HCT116 (cell line): ENCODE results near the gene CNTN4. TPM values are rescaled to one million over a fixed set of nuclear protein-coding genes. Genes with fewer than 3 reads are reported as not detected.

Experiments used
- ATAC-seq: fragments of 200-7000 bp; cut with Tn5 transposase; 2 replicates; pipeline ENCODE4 v1.9.1; 2020; ENCODE audit warnings: mild to moderate bottlenecking, moderate library complexity
- BruUV-seq: library from RNA; stranded (reverse); fragments of 400-500 nt; replicated peaks from 2 replicates; lab custom pipeline; 2021; lab: Mats Ljungman, UMichigan
- CTCF ChIA-PET: fragments of 300-600 bp; sonication (Branson Sonifier 250); formaldehyde crosslinking; loops from one replicate; lab custom pipeline; 2021; ENCODE audit warnings: antibody characterized with exemption; lab: Charles Lee
- POLR2A ChIA-PET: fragments of 300-600, 350-600 bp; sonication (Branson Sonifier 250); formaldehyde crosslinking; loops from one replicate; lab custom pipeline; 2021; ENCODE audit warnings: antibody characterized with exemption; lab: Charles Lee
- RAD21 ChIA-PET, 2 experiments: fragments of 300-600 bp; sonication (Branson Sonifier 250); formaldehyde crosslinking; loops; one replicate each; lab custom pipeline; 2023; ENCODE audit warnings: low total read pairs in 2 of 2; ENCODE audit not compliant: uncharacterized antibody in 2 of 2, unreplicated experiment in 2 of 2, low non-redundant PET in 1 of 2; lab: Charles Lee
- DNase-seq: peaks from one replicate; pipeline ENCODE4 v3.0.0-alpha.2; 2010; ENCODE audit warnings: low read depth, low spot score
- H2AFZ ChIP-seq: fragments of 200-600 bp; shearing (Covaris generic), sonication (generic); 2 replicates; pipeline ENCODE4 v1.6.1; 2017; ENCODE audit warnings: low read depth, mixed run types, mixed read lengths, antibody characterized with exemption, low read length; ENCODE audit not compliant: poor library complexity, severe bottlenecking
- H3K27ac ChIP-seq: 2 replicates; pipeline ENCODE4 v1.5.1; 2012; ENCODE audit warnings: low read depth, low read length
- H3K27me3 ChIP-seq: fragments of 200-600 bp; sonication (generic); 2 replicates; pipeline ENCODE4 v1.6.1; 2016; ENCODE audit warnings: mixed run types, low read length, mixed read lengths; ENCODE audit not compliant: insufficient read depth
- H3K36me3 ChIP-seq, 2 experiments: fragments of 200-500 bp in 1 of 2; fragments of 200-600 bp in 1 of 2; sonication (Bioruptor generic) in 1 of 2; sonication (generic) in 1 of 2; 2 replicates each; pipeline versions ENCODE4 v1.5.1 to v1.6.1; 2014 to 2016; ENCODE audit warnings: low read length in 2 of 2, inconsistent platforms in 1 of 2, mixed read lengths in 1 of 2, mixed run types in 1 of 2; ENCODE audit not compliant: insufficient read depth in 2 of 2, control insufficient read depth in 1 of 2
- H3K4me1 ChIP-seq, 2 experiments: fragments of 200-600 bp in 1 of 2; sonication (generic) in 1 of 2; 2 replicates each; pipeline versions ENCODE4 v1.5.1 to v1.6.1; 2012 to 2017; ENCODE audit warnings: low read length in 2 of 2, inconsistent platforms in 1 of 2, mild to moderate bottlenecking in 1 of 2, mixed read lengths in 1 of 2, mixed run types in 1 of 2, moderate library complexity in 1 of 2; ENCODE audit not compliant: insufficient read depth in 2 of 2, control insufficient read depth in 1 of 2
- H3K4me2 ChIP-seq: fragments of 200-600 bp; sonication (generic); 2 replicates; pipeline ENCODE4 v1.6.1; 2017; ENCODE audit warnings: mixed run types, low read length, mixed read lengths
- H3K4me3 ChIP-seq, 2 experiments: fragments of 200-600 bp in 1 of 2; sonication (generic) in 1 of 2; replicated peaks in 1 of 2; 2 replicates each; pipeline ENCODE4 v1.5.1; 2011 to 2016; ENCODE audit warnings: low read length in 2 of 2, control low read depth in 1 of 2, low read depth in 1 of 2, mild to moderate bottlenecking in 1 of 2, mixed read lengths in 1 of 2, mixed run types in 1 of 2
- H3K79me2 ChIP-seq: fragments of 200-600 bp; sonication (generic); 2 replicates; pipeline ENCODE4 v1.6.1; 2017; ENCODE audit warnings: mild to moderate bottlenecking, mixed run types, low read length, moderate library complexity, mixed read lengths; ENCODE audit not compliant: insufficient read depth
- H3K9ac ChIP-seq: fragments of 200-600 bp; sonication (generic); 2 replicates; pipeline ENCODE4 v1.6.1; 2016; ENCODE audit warnings: low read length, mixed read lengths
- H3K9me2 ChIP-seq: fragments of 200-600 bp; sonication (generic), shearing (Covaris generic); 2 replicates; pipeline ENCODE4 v1.6.1; 2017; ENCODE audit warnings: mixed run types, mild to moderate bottlenecking, moderate library complexity; ENCODE audit not compliant: insufficient read depth
- H3K9me3 ChIP-seq, 2 experiments: fragments of 200-500 bp in 1 of 2; fragments of 200-600 bp in 1 of 2; sonication (Bioruptor generic) in 1 of 2; sonication (generic) in 1 of 2; 2 replicates each; pipeline ENCODE4 v1.6.1; 2014 to 2017; ENCODE audit warnings: low read length in 2 of 2, mixed read lengths in 2 of 2, inconsistent platforms in 1 of 2, low read depth in 1 of 2, mild to moderate bottlenecking in 1 of 2, mixed run types in 1 of 2, moderate library complexity in 1 of 2; ENCODE audit not compliant: control insufficient read depth in 1 of 2, insufficient read depth in 1 of 2
- H4K20me1 ChIP-seq: fragments of 200-600 bp; sonication (generic), shearing (Covaris generic); 2 replicates; pipeline ENCODE4 v1.6.1; 2017; ENCODE audit warnings: mixed run types, mild to moderate bottlenecking, moderate library complexity; ENCODE audit not compliant: insufficient read depth
- ATF3 ChIP-seq: IDR thresholded peaks from 2 replicates; pipeline ENCODE4 v1.6.1; 2012
- CBX3 ChIP-seq: IDR thresholded peaks from 2 replicates; pipeline ENCODE4 v1.6.1; 2012; ENCODE audit warnings: low read depth
- CEBPB ChIP-seq: IDR thresholded peaks from 2 replicates; pipeline ENCODE4 v1.6.1; 2012; ENCODE audit warnings: low read depth
- EGR1 ChIP-seq: IDR thresholded peaks from 2 replicates; pipeline ENCODE4 v1.6.1; 2012; ENCODE audit warnings: low read depth
- ELF1 ChIP-seq: IDR thresholded peaks from 2 replicates; pipeline ENCODE4 v1.6.1; 2012; ENCODE audit warnings: low read depth, borderline replicate concordance
- FOSL1 ChIP-seq: IDR thresholded peaks from 2 replicates; pipeline ENCODE4 v1.6.1; 2012; ENCODE audit warnings: low read depth
- JUND ChIP-seq: IDR thresholded peaks from 2 replicates; pipeline ENCODE4 v1.6.1; 2012
- POLR2A ChIP-seq: IDR thresholded peaks from 2 replicates; pipeline ENCODE4 v1.7.0; 2011; ENCODE audit warnings: borderline replicate concordance; ENCODE audit not compliant: insufficient read depth, insufficient read length; ENCODE audit errors: extremely low read depth
- POLR2AphosphoS5 ChIP-seq: IDR thresholded peaks from 2 replicates; pipeline ENCODE4 v1.6.1; 2011; ENCODE audit warnings: mild to moderate bottlenecking, low read depth, low read length, moderate library complexity
- REST ChIP-seq: IDR thresholded peaks from 2 replicates; pipeline ENCODE4 v1.6.1; 2012; ENCODE audit warnings: low read depth
- SIN3A ChIP-seq: IDR thresholded peaks from 2 replicates; pipeline ENCODE4 v1.6.1; 2012; ENCODE audit warnings: low read depth
- SP1 ChIP-seq: IDR thresholded peaks from 2 replicates; pipeline ENCODE4 v1.6.1; 2012; ENCODE audit warnings: low read depth
- YY1 ChIP-seq: IDR thresholded peaks from 2 replicates; pipeline ENCODE4 v1.6.1; 2011; ENCODE audit warnings: low read length, low read depth, moderate library complexity, mild to moderate bottlenecking; ENCODE audit not compliant: insufficient replicate concordance; ENCODE audit errors: extremely low read depth
- ZNF274 ChIP-seq: fragments of 200-500 bp; sonication (Bioruptor generic); IDR thresholded peaks from 2 replicates; pipeline ENCODE4 v1.6.1; 2014; ENCODE audit warnings: mild to moderate bottlenecking, low read depth, low read length, inconsistent platforms
- intact Hi-C: fragments of 100-400 bp; cut with micrococcal nuclease; formaldehyde crosslinking; loops from 2 replicates; pipeline ENCODE4 v1.10.0; 2022
- total RNA-seq: library from RNA; stranded (reverse); gene quantifications from one replicate; pipeline ENCODE4 v1.2.1, GENCODE V29; 2021; ENCODE audit not compliant: unreplicated experiment

Gene CNTN4
- total RNA-seq, 1 experiment from 2014 or later, result not detected

- ChIA-PET CTCF (no interaction called here), POLR2A (no interaction called here), RAD21 (no interaction called here)
- Histone ChIP-seq H3K4me1 (no peaks in the 10 kb centered on the region), H4K20me1 (no peaks in the 10 kb centered on the region), H3K9me3 (peaks cover 3 to 9% of the 10 kb centered on the region in 2 experiments; a peak in 2 of 4 replicates), H2AFZ (no peak overlapping the region), H3K36me3 (no peaks in the 10 kb centered on the region), H3K4me2 (no peak overlapping the region), H3K9me2 (no peaks in the 10 kb centered on the region), H3K4me3 (no peak overlapping the region), H3K27ac (no peak overlapping the region), H3K79me2 (no peaks in the 10 kb centered on the region)
- BruUV-seq, result no TSS peak
- ATAC-seq, result no peak
- intact Hi-C loops, result no loop called here
- DNase-seq, result no peak
- TF ChIP-seq SIN3A (no peak), POLR2A (no peak), POLR2AphosphoS5 (no peak), CEBPB (no peak), ATF3 (no peak), JUND (no peak), CBX3 (no peak), FOSL1 (no peak), SP1 (no peak), REST (no peak), ELF1 (no peak), EGR1 (no peak), YY1 (no peak), ZNF274 (no peak)
- TF ChIP-seq, all 23 proteins: peak for 0
- no peak overlapping the region for H3K9ac ChIP-seq
- no peaks in the 10 kb centered on the region for H3K27me3 ChIP-seq
Observed at GRCh38 chr3:2099028-2099671, 484 bp downstream of the CNTN4 start.
